NT2/D1 (cell line): ENCODE measurements around the gene KRT3.

Source experiments
- DNase-seq: peaks from one replicate; pipeline ENCODE4 v3.0.0-alpha.2; 2011; ENCODE audit warnings: low read depth, low spot score
- H3K27me3 ChIP-seq: 2 replicates; pipeline ENCODE4 v1.6.0; 2011; ENCODE audit warnings: mild to moderate bottlenecking; ENCODE audit not compliant: insufficient read length, insufficient read depth
- H3K36me3 ChIP-seq: 2 replicates; pipeline ENCODE4 v1.6.1; 2011; ENCODE audit warnings: mild to moderate bottlenecking, low read length, mixed read lengths; ENCODE audit not compliant: insufficient read depth, insufficient read length
- H3K4me1 ChIP-seq: 2 replicates; pipeline ENCODE4 v1.5.1; 2011; ENCODE audit not compliant: insufficient read depth, insufficient read length
- H3K4me3 ChIP-seq: 2 replicates; pipeline ENCODE4 v1.5.1; 2011; ENCODE audit warnings: low read depth; ENCODE audit not compliant: insufficient read length
- H3K9ac ChIP-seq: 2 replicates; pipeline ENCODE4 v1.6.0; 2011; ENCODE audit warnings: low read depth; ENCODE audit not compliant: insufficient read length
- H3K9me3 ChIP-seq: 2 replicates; pipeline ENCODE4 v1.5.1; 2011; ENCODE audit warnings: mild to moderate bottlenecking, low read length; ENCODE audit not compliant: insufficient read depth
- SUZ12 ChIP-seq: IDR thresholded peaks from 2 replicates; pipeline ENCODE4 v1.6.1; 2011; ENCODE audit not compliant: insufficient read length, insufficient read depth; ENCODE audit errors: extremely low read depth
- YY1 ChIP-seq: IDR thresholded peaks from 2 replicates; pipeline ENCODE4 v1.6.1; 2011; ENCODE audit not compliant: insufficient read length, insufficient read depth
- ZNF274 ChIP-seq: IDR thresholded peaks from 2 replicates; pipeline ENCODE4 v1.6.1; 2011; ENCODE audit warnings: mild to moderate bottlenecking, low read depth, low read length

Gene KRT3

DNA sequence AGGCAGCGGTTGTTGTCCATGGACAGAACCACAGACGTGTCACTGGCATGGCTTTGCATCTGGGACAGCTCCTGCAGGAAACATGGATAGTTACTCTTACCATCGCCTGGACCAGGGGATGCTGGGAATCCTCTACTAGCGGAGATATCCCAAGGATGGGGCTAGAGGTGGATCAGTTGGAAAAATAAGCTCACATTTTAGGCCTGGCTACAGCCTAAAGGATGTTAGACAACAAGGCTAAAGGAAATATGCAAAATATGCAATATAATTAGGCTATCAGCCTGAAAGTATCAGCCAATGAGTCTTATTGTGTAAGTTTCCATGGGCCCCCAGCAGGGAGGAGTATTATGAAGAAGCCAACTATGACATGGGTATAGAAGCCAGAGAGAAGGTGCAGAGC, 23.7 kb downstream of the KRT3 start:
- no peaks in the 10 kb centered on the region for H3K9me3 ChIP-seq
- H3K4me3 ChIP-seq = no peak overlapping the region
- DNase-seq = no peak
- no peaks in the 10 kb centered on the region for H3K4me1 ChIP-seq
- no peak overlapping the region for H3K9ac ChIP-seq
- no peak for TF ChIP-seq ZNF274
- TF ChIP-seq YY1 = no peak
- TF ChIP-seq SUZ12 = no peak
- peaks cover 2% of the 10 kb centered on the region for H3K27me3 ChIP-seq
- H3K36me3 ChIP-seq = no peaks in the 10 kb centered on the region

DNA sequence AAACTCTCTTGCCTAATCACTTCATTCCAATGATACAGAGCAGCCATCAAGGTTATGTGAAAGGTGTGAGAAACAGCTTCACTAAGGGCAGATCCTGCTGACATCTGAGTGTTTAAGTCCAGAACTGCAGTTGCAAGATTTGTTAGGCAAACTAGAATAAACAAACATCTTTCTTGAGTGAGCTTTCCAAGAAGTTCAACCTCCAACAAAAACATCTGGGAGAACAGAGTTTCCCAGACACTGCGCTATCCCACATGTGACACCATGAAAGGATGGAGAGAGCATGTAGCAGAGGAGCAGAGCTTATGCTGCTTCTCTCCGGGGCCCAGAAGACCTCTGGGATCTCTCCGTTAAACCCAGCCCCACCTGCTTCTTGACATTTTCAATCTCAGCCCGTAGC, 24.4 kb downstream of the KRT3 start:
- no peak for TF ChIP-seq SUZ12
- no peak for TF ChIP-seq YY1
- no peak for TF ChIP-seq ZNF274
- Histone ChIP-seq H3K27me3 (peaks cover 2% of the 10 kb centered on the region), H3K9me3 (no peaks in the 10 kb centered on the region), H3K4me1 (no peaks in the 10 kb centered on the region), H3K9ac (no peak overlapping the region), H3K36me3 (no peaks in the 10 kb centered on the region), H3K4me3 (no peak overlapping the region)
- DNase-seq = no peak

DNA sequence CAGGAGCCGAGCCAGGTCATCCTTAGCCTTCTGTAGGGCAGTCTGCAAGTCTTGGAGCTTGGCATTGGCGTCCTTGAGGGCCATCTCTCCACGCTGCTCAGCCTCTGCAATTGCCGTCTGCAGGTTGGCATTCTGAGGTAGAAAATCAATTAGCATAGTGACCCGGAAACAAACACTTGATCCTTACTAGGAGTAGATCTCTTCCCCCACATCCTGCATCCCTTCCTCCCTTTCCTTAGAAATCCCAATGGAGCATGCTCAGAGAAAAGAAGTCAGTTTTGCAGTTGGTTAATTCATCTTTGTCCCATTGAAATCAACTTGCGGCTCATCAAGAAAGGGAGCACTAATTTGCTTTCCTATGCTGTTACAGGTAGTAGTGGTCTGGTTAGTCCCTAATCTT, 24.8 kb downstream of the KRT3 start:
- DNase-seq = no peak
- no peak for TF ChIP-seq ZNF274
- no peak for TF ChIP-seq SUZ12
- no peak for TF ChIP-seq YY1

DNA sequence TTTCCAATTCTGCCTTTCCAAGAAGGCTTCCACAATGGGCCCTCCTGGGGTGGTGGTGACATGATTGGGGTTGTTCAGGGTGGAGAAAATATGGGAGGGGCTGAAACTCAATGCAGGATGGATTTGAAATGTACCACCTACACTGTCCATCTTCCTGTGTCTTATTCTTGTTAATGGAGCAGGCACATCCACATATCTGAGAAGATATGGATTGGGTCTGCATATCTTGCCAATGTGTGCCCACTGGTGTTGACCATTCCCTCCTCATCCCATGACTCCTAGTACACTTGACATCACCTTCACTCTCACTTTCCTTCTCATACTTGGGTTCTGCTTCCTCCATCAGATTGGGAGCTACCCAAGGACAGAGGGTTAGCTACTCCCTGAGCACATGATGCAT, 26.0 kb downstream of the KRT3 start:
- H3K36me3 ChIP-seq = no peaks in the 10 kb centered on the region
- no peak overlapping the region for H3K9ac ChIP-seq
- no peaks in the 10 kb centered on the region for H3K4me1 ChIP-seq
- no peaks in the 10 kb centered on the region for H3K9me3 ChIP-seq
- DNase-seq = no peak
- TF ChIP-seq ZNF274 (no peak), YY1 (no peak), SUZ12 (no peak)
- H3K4me3 ChIP-seq = no peak overlapping the region
- H3K27me3 ChIP-seq = peaks cover 2% of the 10 kb centered on the region

More for the DNA sequence above, 24.8 kb downstream of the KRT3 start:
- Histone ChIP-seq H3K36me3 (no peaks in the 10 kb centered on the region), H3K9ac (no peak overlapping the region), H3K9me3 (no peaks in the 10 kb centered on the region), H3K27me3 (peaks cover 2% of the 10 kb centered on the region), H3K4me1 (no peaks in the 10 kb centered on the region), H3K4me3 (no peak overlapping the region)

DNA sequence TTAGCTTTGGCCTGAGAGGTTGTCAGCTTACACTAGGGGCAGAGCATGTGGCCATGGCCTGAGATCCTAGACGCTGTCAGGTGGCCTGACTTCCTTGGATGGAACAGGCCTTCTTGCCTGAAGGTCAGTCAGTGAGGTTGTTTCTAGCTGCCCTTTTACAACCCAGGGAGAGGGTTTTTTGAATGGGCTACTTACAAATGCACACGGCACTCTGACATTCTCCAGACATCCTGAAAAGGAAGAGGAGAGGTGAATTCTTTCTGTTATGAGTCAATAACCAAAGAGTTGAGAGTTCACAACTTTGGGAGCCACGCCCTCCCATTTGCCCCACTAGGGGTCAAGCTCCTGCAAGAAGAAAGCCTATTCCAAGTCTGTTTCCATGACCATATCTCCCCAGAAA, 26.6 kb downstream of the KRT3 start:
- DNase-seq = no peak
- H3K27me3 ChIP-seq = peaks cover 2% of the 10 kb centered on the region
- no peaks in the 10 kb centered on the region for H3K36me3 ChIP-seq
- H3K4me3 ChIP-seq = no peak overlapping the region
- H3K9me3 ChIP-seq = no peaks in the 10 kb centered on the region
- no peak overlapping the region for H3K9ac ChIP-seq
- H3K4me1 ChIP-seq = no peaks in the 10 kb centered on the region
- TF ChIP-seq SUZ12 = no peak
- no peak for TF ChIP-seq ZNF274
- no peak for TF ChIP-seq YY1

DNA sequence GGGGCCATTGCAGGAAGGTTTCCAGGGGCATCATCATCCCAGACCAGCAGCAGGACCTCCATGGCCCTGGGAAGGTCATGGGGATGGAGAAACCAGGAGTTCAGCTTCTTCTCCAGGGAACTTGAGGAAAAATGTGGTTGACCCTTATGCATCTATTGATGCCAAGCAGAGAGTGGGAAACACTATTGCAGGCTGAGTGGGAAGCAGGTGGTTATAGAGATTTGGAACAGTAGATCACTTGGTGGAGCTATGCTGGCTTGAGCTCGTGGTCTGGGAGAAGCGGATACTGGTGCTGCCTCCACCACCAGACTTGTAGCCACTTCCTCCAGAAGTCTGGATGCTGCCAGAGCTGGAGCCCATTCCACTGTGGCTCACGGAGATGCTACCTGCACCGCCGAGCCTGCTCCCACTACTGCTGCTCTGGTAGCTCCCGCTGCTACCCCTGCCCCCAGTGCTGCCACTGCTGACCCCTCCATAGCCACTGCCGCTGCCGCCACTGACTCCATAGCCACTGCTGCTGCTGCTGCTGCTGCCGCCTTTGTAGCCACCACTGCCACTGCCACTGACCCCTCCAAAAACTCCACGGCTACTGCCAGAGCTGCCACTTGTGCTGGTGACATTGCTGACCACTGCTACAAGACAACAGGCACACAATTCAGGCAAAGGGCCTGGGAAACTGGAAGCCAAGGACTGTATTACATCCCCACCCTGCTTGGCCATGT, 27.3 kb downstream of the KRT3 start:
- no peak for TF ChIP-seq ZNF274
- TF ChIP-seq SUZ12 = no peak
- no peak for TF ChIP-seq YY1
- DNase-seq = no peak
- Histone ChIP-seq H3K9ac (no peak overlapping the region), H3K36me3 (no peaks in the 10 kb centered on the region), H3K4me1 (no peaks in the 10 kb centered on the region), H3K27me3 (peaks cover 3% of the 10 kb centered on the region), H3K9me3 (no peaks in the 10 kb centered on the region), H3K4me3 (no peak overlapping the region)

DNA sequence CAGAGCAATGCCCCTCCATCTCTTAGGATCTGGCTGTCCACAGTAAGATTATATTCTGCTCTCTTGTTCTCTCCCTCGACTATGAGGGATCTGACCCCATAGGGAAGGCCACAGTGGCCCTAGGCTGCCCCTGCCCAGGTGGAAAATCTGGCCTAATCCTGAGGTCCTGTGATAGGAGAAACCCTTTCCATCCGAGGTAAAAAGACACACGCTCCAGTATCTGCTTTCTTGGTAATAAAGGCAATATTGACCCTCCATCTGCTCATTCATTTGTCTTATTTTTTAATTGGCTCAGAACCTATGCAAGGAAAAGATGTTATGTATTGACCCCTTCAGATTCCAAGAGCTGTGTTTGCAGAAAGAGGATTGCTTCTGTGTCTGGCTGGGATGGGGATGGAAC, 28.5 kb downstream of the KRT3 start:
- DNase-seq = no peak
- no peak overlapping the region for H3K9ac ChIP-seq
- H3K9me3 ChIP-seq = no peaks in the 10 kb centered on the region
- H3K27me3 ChIP-seq = peaks cover 2% of the 10 kb centered on the region
- no peak overlapping the region for H3K4me3 ChIP-seq
- no peak for TF ChIP-seq YY1
- TF ChIP-seq ZNF274 = no peak
- no peak for TF ChIP-seq SUZ12
- H3K4me1 ChIP-seq = no peaks in the 10 kb centered on the region
- H3K36me3 ChIP-seq = no peaks in the 10 kb centered on the region

DNA sequence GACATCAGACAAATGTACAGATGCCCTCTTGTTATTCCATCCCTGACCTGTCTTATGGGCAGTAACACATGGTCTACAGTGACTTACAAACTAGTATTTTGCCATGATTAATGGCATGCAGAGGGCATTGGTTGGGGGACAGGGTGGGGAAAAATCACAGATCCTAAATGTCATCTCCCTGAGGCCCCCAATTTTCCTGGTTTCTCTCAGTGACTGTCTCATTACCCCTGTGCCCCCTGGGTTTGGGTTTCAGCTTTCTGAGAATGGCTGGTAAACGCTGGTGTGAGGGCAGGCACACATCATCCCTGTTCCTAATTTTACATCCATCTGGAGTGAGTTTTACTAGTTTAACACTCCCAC, 28.9 kb downstream of the KRT3 start:
- peaks cover 2% of the 10 kb centered on the region; the same call in 1 of the 2 replicates for H3K9me3 ChIP-seq
- peaks cover 2% of the 10 kb centered on the region for H3K27me3 ChIP-seq
- no peaks in the 10 kb centered on the region for H3K36me3 ChIP-seq
- no peaks in the 10 kb centered on the region for H3K4me1 ChIP-seq
- no peak for TF ChIP-seq YY1
- no peak for TF ChIP-seq ZNF274
- TF ChIP-seq SUZ12 = no peak
- H3K4me3 ChIP-seq = no peak overlapping the region
- DNase-seq = no peak
- no peak overlapping the region for H3K9ac ChIP-seq
